Right lobe of liver (tissue), 4 donors: ENCODE measurements around the gene CFAP20.

Experiments used
- POLR2A ChIP-seq: fragments of 450-650 bp; IDR thresholded peaks from one replicate; pipeline ENCODE4 v1.6.1; 2017; ENCODE audit warnings: antibody characterized with exemption, mild to moderate bottlenecking
- TF ChIP-seq, protein P1 (sequence below), 4 donors: fragments of 200-600 bp in 3 of 4; fragments of 450-650 bp in 1 of 4; IDR thresholded peaks; one replicate each; pipeline versions ENCODE4 v1.5.1 to v1.8.0; 2016 to 2022; ENCODE audit warnings: antibody characterized with exemption in 4 of 4, mild to moderate bottlenecking in 2 of 4
- donor health status: DM: no; HTN: no; CAD: no.
- donor health status: DM: no; HTN: no; CAD: no.
- donor health status: DM: no; HTN: yes; CAD: no.

DNA sequence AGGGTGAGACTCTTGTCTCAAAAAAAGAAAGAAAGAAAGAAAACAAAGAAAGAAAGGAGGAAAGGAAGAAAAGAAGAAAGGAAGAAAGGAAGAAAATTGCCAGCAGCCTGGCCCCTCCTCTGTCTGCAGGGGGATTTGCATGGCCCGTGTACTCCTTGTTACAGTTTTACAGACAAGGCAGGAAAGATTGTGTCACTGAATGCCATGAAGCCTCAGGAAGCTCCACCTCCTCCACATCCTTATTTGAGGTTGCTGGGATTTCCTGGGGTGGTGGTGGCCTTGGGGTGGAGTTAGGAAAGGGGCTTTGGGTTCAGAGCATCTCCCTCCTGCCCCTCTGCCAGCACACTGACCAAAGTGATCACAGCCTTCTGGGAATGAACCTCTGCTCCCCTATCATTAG, 23.6 kb downstream of the CFAP20 start:
- TF ChIP-seq, protein P1, sequence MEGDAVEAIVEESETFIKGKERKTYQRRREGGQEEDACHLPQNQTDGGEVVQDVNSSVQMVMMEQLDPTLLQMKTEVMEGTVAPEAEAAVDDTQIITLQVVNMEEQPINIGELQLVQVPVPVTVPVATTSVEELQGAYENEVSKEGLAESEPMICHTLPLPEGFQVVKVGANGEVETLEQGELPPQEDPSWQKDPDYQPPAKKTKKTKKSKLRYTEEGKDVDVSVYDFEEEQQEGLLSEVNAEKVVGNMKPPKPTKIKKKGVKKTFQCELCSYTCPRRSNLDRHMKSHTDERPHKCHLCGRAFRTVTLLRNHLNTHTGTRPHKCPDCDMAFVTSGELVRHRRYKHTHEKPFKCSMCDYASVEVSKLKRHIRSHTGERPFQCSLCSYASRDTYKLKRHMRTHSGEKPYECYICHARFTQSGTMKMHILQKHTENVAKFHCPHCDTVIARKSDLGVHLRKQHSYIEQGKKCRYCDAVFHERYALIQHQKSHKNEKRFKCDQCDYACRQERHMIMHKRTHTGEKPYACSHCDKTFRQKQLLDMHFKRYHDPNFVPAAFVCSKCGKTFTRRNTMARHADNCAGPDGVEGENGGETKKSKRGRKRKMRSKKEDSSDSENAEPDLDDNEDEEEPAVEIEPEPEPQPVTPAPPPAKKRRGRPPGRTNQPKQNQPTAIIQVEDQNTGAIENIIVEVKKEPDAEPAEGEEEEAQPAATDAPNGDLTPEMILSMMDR (IDR thresholded peaks at IDR 0.05), result no peak
- TF ChIP-seq POLR2A, result no peak
